Endodermal cell (in vitro differentiated cells): ENCODE measurements around the gene NAA38. TPM values are rescaled to one million over a fixed set of nuclear protein-coding genes. Genes with fewer than 3 reads are reported as not detected.

Experiments
- DNase-seq: peaks from one replicate; pipeline ENCODE4 v3.0.0-alpha.2; 2017
- H3K27ac ChIP-seq: 2 replicates; pipeline ENCODE4 v1.5.1; 2013; ENCODE audit warnings: mild to moderate bottlenecking, low read depth, low read length, moderate library complexity
- H3K27me3 ChIP-seq: 2 replicates; pipeline ENCODE4 v1.6.1; 2013; ENCODE audit warnings: mild to moderate bottlenecking, low read length, moderate library complexity; ENCODE audit not compliant: insufficient read depth, control insufficient read depth, poor library complexity, severe bottlenecking
- H3K36me3 ChIP-seq: 2 replicates; pipeline ENCODE4 v1.7.0; 2013; ENCODE audit warnings: mild to moderate bottlenecking, low read length, moderate library complexity; ENCODE audit not compliant: control insufficient read depth, insufficient read depth
- H3K4me1 ChIP-seq: one replicate; pipeline ENCODE4 v1.7.0; 2013; ENCODE audit warnings: low read length; ENCODE audit not compliant: control insufficient read depth, insufficient read depth
- H3K4me3 ChIP-seq: 2 replicates; pipeline ENCODE4 v1.5.1; 2013; ENCODE audit warnings: mild to moderate bottlenecking, low read length, moderate library complexity
- H3K9ac ChIP-seq: 2 replicates; pipeline ENCODE4 v1.6.1; 2013; ENCODE audit warnings: mild to moderate bottlenecking, low read length, moderate library complexity; ENCODE audit not compliant: poor library complexity, severe bottlenecking; ENCODE audit errors: extremely low read depth
- H3K9me3 ChIP-seq: 2 replicates; pipeline ENCODE4 v1.6.1; 2013; ENCODE audit warnings: mild to moderate bottlenecking, low read length, moderate library complexity; ENCODE audit not compliant: control insufficient read depth
- H3K27ac Mint-ChIP-seq: 2 replicates; pipeline ENCODE4 v1.8.0; 2020; ENCODE audit warnings: mixed read lengths
- H3K27me3 Mint-ChIP-seq: 2 replicates; pipeline ENCODE4 v1.8.0; 2021; ENCODE audit warnings: mild to moderate bottlenecking, mixed read lengths; ENCODE audit not compliant: insufficient read depth
- H3K36me3 Mint-ChIP-seq: 2 replicates; pipeline ENCODE4 v1.8.0; 2020; ENCODE audit warnings: low read depth, mixed read lengths
- H3K4me1 Mint-ChIP-seq: 2 replicates; pipeline ENCODE4 v1.8.0; 2020; ENCODE audit warnings: mixed read lengths
- H3K4me3 Mint-ChIP-seq: 2 replicates; pipeline ENCODE4 v1.8.0; 2020; ENCODE audit warnings: mild to moderate bottlenecking, moderate library complexity, mixed read lengths
- H3K9me3 Mint-ChIP-seq: 2 replicates; pipeline ENCODE4 v1.8.0; 2020; ENCODE audit warnings: mild to moderate bottlenecking, mixed read lengths
- CTCF ChIP-seq: fragments of 200-600 bp; sonication (generic); conservative IDR thresholded peaks from 2 replicates; pipeline ENCODE4 v1.5.0; 2021; ENCODE audit warnings: antibody characterized with exemption, mild to moderate bottlenecking
- WGBS, 2 experiments: methylation state at CpG; one replicate each; pipeline versions ENCODE4 v1.1.5 to v1.1.7; 2013; ENCODE audit warnings: missing lambda C conversion rate in 2 of 2, mixed read lengths in 1 of 2; ENCODE audit not compliant: insufficient coverage in 1 of 2, insufficient read length in 1 of 2; 5-methylcytosine and 5-hydroxymethylcytosine counted together
- total RNA-seq, 2 donors: library from RNA; stranded (reverse); fragmentation: NEBNext Ultra II Directional in 1 of 2; extraction: Animal tissue kit (Norgen Biotek cat#: 25700) in 1 of 2; gene quantifications; 2 replicates in 1 of 2; 3 replicates in 1 of 2; pipeline ENCODE4 v1.2.1, GENCODE V29; 2021

Gene NAA38
- total RNA-seq, 2 donors from 2014 or later = 38.9 to 44.8 TPM

GRCh38 chr17:7881276-7882054 lies 24.1 kb upstream of the NAA38 start:
- H3K4me3 ChIP-seq = no peak overlapping the region
- Mint-ChIP-seq H3K9me3 (no peaks in the 10 kb centered on the region), H3K4me1 (no peaks in the 10 kb centered on the region), H3K27me3 (peaks cover 5% of the 10 kb centered on the region), H3K36me3 (peaks cover 8% of the 10 kb centered on the region), H3K27ac (no peak overlapping the region), H3K4me3 (no peak overlapping the region)
- H3K27me3 ChIP-seq = no peaks in the 10 kb centered on the region
- H3K27ac ChIP-seq = no peak overlapping the region
- WGBS, 2 experiments = 90 to 93% methylated on average over 7 of the region's 7 CpGs
- DNase-seq = peak; percentile 42
- no peak overlapping the region for H3K9ac ChIP-seq
- H3K4me1 ChIP-seq = no peaks in the 10 kb centered on the region
- no peaks in the 10 kb centered on the region for H3K9me3 ChIP-seq
- H3K36me3 ChIP-seq = peaks cover 49% of the 10 kb centered on the region
- no peak for TF ChIP-seq CTCF

GRCh38 chr17:7880076-7880868 lies 22.9 kb upstream of the NAA38 start:
- Mint-ChIP-seq H3K4me1 (no peaks in the 10 kb centered on the region), H3K9me3 (no peaks in the 10 kb centered on the region), H3K36me3 (peaks cover 17% of the 10 kb centered on the region), H3K4me3 (no peak overlapping the region), H3K27me3 (no peaks in the 10 kb centered on the region), H3K27ac (no peak overlapping the region)
- Histone ChIP-seq H3K4me3 (no peak overlapping the region), H3K9me3 (no peaks in the 10 kb centered on the region), H3K27ac (no peak overlapping the region), H3K9ac (no peak overlapping the region), H3K4me1 (no peaks in the 10 kb centered on the region), H3K36me3 (peaks cover 61% of the 10 kb centered on the region), H3K27me3 (no peaks in the 10 kb centered on the region)
- WGBS, 2 experiments = 97 to 98% methylated on average over 3 of the region's 3 CpGs
- no peak for DNase-seq
- TF ChIP-seq CTCF = no peak

GRCh38 chr17:7878234-7878633 lies 20.9 kb upstream of the NAA38 start:
- Histone ChIP-seq H3K27me3 (no peaks in the 10 kb centered on the region), H3K27ac (no peak overlapping the region), H3K36me3 (peaks cover 76% of the 10 kb centered on the region), H3K9me3 (no peaks in the 10 kb centered on the region), H3K4me3 (no peak overlapping the region), H3K9ac (no peak overlapping the region), H3K4me1 (no peaks in the 10 kb centered on the region)
- no peaks in the 10 kb centered on the region for H3K4me1 Mint-ChIP-seq
- H3K27me3 Mint-ChIP-seq = no peaks in the 10 kb centered on the region
- no peak for TF ChIP-seq CTCF
- H3K27ac Mint-ChIP-seq = no peak overlapping the region
- WGBS, 2 experiments = 95 to 99% methylated on average over 7 of the region's 7 CpGs
- no peaks in the 10 kb centered on the region for H3K9me3 Mint-ChIP-seq
- H3K36me3 Mint-ChIP-seq = peaks cover 25% of the 10 kb centered on the region
- no peak overlapping the region for H3K4me3 Mint-ChIP-seq
- DNase-seq = peak; percentile 11
